H9 (cell line): ENCODE results near the gene LRCH1. TPM values are rescaled to one million over a fixed set of nuclear protein-coding genes. Genes with fewer than 3 reads are reported as not detected.

Source experiments
- DNase-seq: peaks from one replicate; pipeline ENCODE4 v3.0.0-alpha.2; 2017
- H2AFZ ChIP-seq: one replicate; pipeline ENCODE4 v1.6.1; 2013; ENCODE audit warnings: mild to moderate bottlenecking, low read length, control low read depth, moderate library complexity
- H2AK5ac ChIP-seq: 2 replicates; pipeline ENCODE4 v1.6.1; 2013; ENCODE audit warnings: low read length, control low read depth, mixed read lengths; ENCODE audit not compliant: insufficient read length
- H2BK120ac ChIP-seq: one replicate; pipeline ENCODE4 v1.6.1; 2013; ENCODE audit warnings: low read depth, mild to moderate bottlenecking, low read length, control low read depth, inconsistent platforms; ENCODE audit not compliant: poor library complexity, severe bottlenecking
- H2BK12ac ChIP-seq: 2 replicates; pipeline ENCODE4 v1.6.1; 2013; ENCODE audit warnings: low read length, control low read depth, mixed read lengths, low read depth; ENCODE audit not compliant: insufficient read length
- H2BK15ac ChIP-seq: 2 replicates; pipeline ENCODE4 v1.6.1; 2013; ENCODE audit warnings: low read depth, low read length, control low read depth
- H2BK20ac ChIP-seq: one replicate; pipeline ENCODE4 v1.6.1; 2013; ENCODE audit warnings: low read depth, mild to moderate bottlenecking, low read length, control low read depth, inconsistent platforms; ENCODE audit not compliant: poor library complexity, severe bottlenecking
- H2BK5ac ChIP-seq: 2 replicates; pipeline ENCODE4 v1.6.1; 2013; ENCODE audit warnings: low read length, control low read depth, mixed read lengths; ENCODE audit not compliant: insufficient read length
- H3K14ac ChIP-seq: 2 replicates; pipeline ENCODE4 v1.6.1; 2013; ENCODE audit warnings: low read length, control low read depth; ENCODE audit not compliant: insufficient read depth
- H3K18ac ChIP-seq: 2 replicates; pipeline ENCODE4 v1.6.1; 2013; ENCODE audit warnings: low read depth, mild to moderate bottlenecking, mixed read lengths, low read length, control low read depth; ENCODE audit not compliant: insufficient read length
- H3K23ac ChIP-seq: 2 replicates; pipeline ENCODE4 v1.6.1; 2013; ENCODE audit warnings: low read length, control low read depth, mixed read lengths, low read depth; ENCODE audit not compliant: insufficient read length
- H3K23me2 ChIP-seq: 2 replicates; pipeline ENCODE4 v1.6.1; 2013; ENCODE audit warnings: low read depth, mild to moderate bottlenecking, mixed read lengths, low read length, control low read depth; ENCODE audit not compliant: insufficient read length, poor library complexity, severe bottlenecking
- H3K27ac ChIP-seq: 2 replicates; pipeline ENCODE4 v1.5.1; 2013; ENCODE audit warnings: low read length, control low read depth, mixed read lengths, low read depth; ENCODE audit not compliant: insufficient read length
- H3K27me3 ChIP-seq: 2 replicates; pipeline ENCODE4 v1.6.1; 2013; ENCODE audit warnings: low read length, control low read depth, inconsistent platforms; ENCODE audit not compliant: insufficient read depth
- H3K4ac ChIP-seq: 2 replicates; pipeline ENCODE4 v1.6.1; 2013; ENCODE audit warnings: low read depth, mild to moderate bottlenecking, control low read depth, inconsistent platforms, low read length, moderate library complexity
- H3K4me1 ChIP-seq: 2 replicates; pipeline ENCODE4 v1.6.1; 2013; ENCODE audit warnings: low read length, control low read depth, inconsistent platforms; ENCODE audit not compliant: insufficient read depth
- H3K4me2 ChIP-seq: 2 replicates; pipeline ENCODE4 v1.6.1; 2013; ENCODE audit warnings: low read length, control low read depth, mixed read lengths; ENCODE audit not compliant: insufficient read length, insufficient read depth
- H3K56ac ChIP-seq: 2 replicates; pipeline ENCODE4 v1.6.1; 2013; ENCODE audit warnings: low read depth, mild to moderate bottlenecking, mixed read lengths, low read length, control low read depth; ENCODE audit not compliant: insufficient read length
- H3K79me1 ChIP-seq: 2 replicates; pipeline ENCODE4 v1.6.1; 2013; ENCODE audit warnings: low read depth, mild to moderate bottlenecking, moderate library complexity, low read length, control low read depth, inconsistent platforms; ENCODE audit not compliant: insufficient read depth, poor library complexity, severe bottlenecking
- H3K79me2 ChIP-seq: 2 replicates; pipeline ENCODE4 v1.6.1; 2013; ENCODE audit warnings: low read length, control low read depth, inconsistent platforms; ENCODE audit not compliant: insufficient read depth
- H3K9ac ChIP-seq: 2 replicates; pipeline ENCODE4 v1.6.1; 2013; ENCODE audit warnings: low read length, control low read depth, mixed read lengths; ENCODE audit not compliant: insufficient read length; ENCODE audit errors: extremely low read depth
- H3K9me3 ChIP-seq: one replicate; pipeline ENCODE4 v1.6.1; 2013; ENCODE audit warnings: low read depth, low read length, inconsistent platforms; ENCODE audit not compliant: control insufficient read depth
- H3T11ph ChIP-seq: one replicate; pipeline ENCODE4 v1.6.1; 2013; ENCODE audit warnings: mild to moderate bottlenecking, low read length, control low read depth, inconsistent platforms
- H4K20me1 ChIP-seq: one replicate; pipeline ENCODE4 v1.6.1; 2013; ENCODE audit not compliant: control insufficient read depth, insufficient read length, insufficient read depth
- H4K5ac ChIP-seq: 2 replicates; pipeline ENCODE4 v1.6.1; 2013; ENCODE audit warnings: low read depth, mild to moderate bottlenecking, mixed read lengths, low read length, control low read depth; ENCODE audit not compliant: insufficient read length
- H4K8ac ChIP-seq: replicated peaks from 2 replicates; pipeline ENCODE4 v1.6.1; 2013; ENCODE audit warnings: low read length, control low read depth, mixed read lengths, low read depth; ENCODE audit not compliant: insufficient read length
- H4K91ac ChIP-seq: 2 replicates; pipeline ENCODE4 v1.6.1; 2013; ENCODE audit warnings: low read depth, mild to moderate bottlenecking, moderate library complexity, mixed read lengths, low read length, control low read depth; ENCODE audit not compliant: insufficient read length
- H3K27ac Mint-ChIP-seq, 3 experiments: 2 replicates in 2 of 3; 3 replicates in 1 of 3; pipeline ENCODE4 v1.8.0; 2020 to 2021; ENCODE audit warnings: mixed read lengths in 3 of 3, mild to moderate bottlenecking in 1 of 3, moderate library complexity in 1 of 3
- H3K27me3 Mint-ChIP-seq: 2 replicates; pipeline ENCODE4 v1.8.0; 2021; ENCODE audit warnings: low read depth, mild to moderate bottlenecking, moderate library complexity, mixed read lengths
- H3K36me3 Mint-ChIP-seq, 3 experiments: 2 replicates in 2 of 3; 3 replicates in 1 of 3; pipeline ENCODE4 v1.8.0; 2020 to 2021; ENCODE audit warnings: low read depth in 3 of 3, mixed read lengths in 3 of 3; ENCODE audit not compliant: insufficient read depth in 1 of 3
- H3K4me1 Mint-ChIP-seq, 2 experiments: 2 replicates each; pipeline ENCODE4 v1.8.0; 2020; ENCODE audit warnings: mixed read lengths in 2 of 2
- H3K4me3 Mint-ChIP-seq, 2 experiments: 2 replicates in 1 of 2; 3 replicates in 1 of 2; pipeline ENCODE4 v1.8.0; 2020 to 2021; ENCODE audit warnings: mild to moderate bottlenecking in 2 of 2, mixed read lengths in 2 of 2, moderate library complexity in 1 of 2
- H3K9me3 Mint-ChIP-seq, 2 experiments: 2 replicates in 1 of 2; 3 replicates in 1 of 2; pipeline ENCODE4 v1.8.0; 2020; ENCODE audit warnings: mild to moderate bottlenecking in 2 of 2, mixed read lengths in 2 of 2, moderate library complexity in 1 of 2
- CTCF ChIP-seq: fragments of 200-600 bp; sonication (generic); conservative IDR thresholded peaks from 3 replicates; pipeline ENCODE4 v1.8.0; 2021; ENCODE audit warnings: antibody characterized with exemption, mild to moderate bottlenecking
- WGBS: extraction: QIAGEN DNeasy Blood & Tissue Kit; methylation state at CpG from one replicate; pipeline ENCODE4 v1.1.7; 2013; ENCODE audit warnings: missing lambda C conversion rate, low lambda C conversion rate, mixed read lengths; ENCODE audit not compliant: insufficient read length; ENCODE audit errors: extremely low coverage; 5-methylcytosine and 5-hydroxymethylcytosine counted together
- total RNA-seq: library from RNA; stranded (reverse); gene quantifications from 2 replicates; pipeline ENCODE4 v1.2.1, GENCODE V29; 2021

Gene LRCH1
- total RNA-seq, 1 experiment from 2014 or later, result 8.0 TPM

- Histone ChIP-seq H3K4me1 (no peaks in the 10 kb centered on the region), H4K5ac (no peak overlapping the region), H3K18ac (no peak overlapping the region), H2BK5ac (no peak overlapping the region), H3K23me2 (no peaks in the 10 kb centered on the region), H3K27me3 (no peaks in the 10 kb centered on the region; the same call in 1 of the 2 replicates), H3K14ac (no peak overlapping the region), H2BK20ac (no peak overlapping the region), H3K9me3 (no peaks in the 10 kb centered on the region), H4K8ac (no peak overlapping the region), H3K23ac (no peak overlapping the region), H2AK5ac (no peak overlapping the region), H2AFZ (no peak overlapping the region), H3K4me2 (no peak overlapping the region), H3K79me2 (no peaks in the 10 kb centered on the region), H3T11ph (no peak overlapping the region), H3K56ac (no peak overlapping the region), H4K91ac (no peak overlapping the region), H4K20me1 (no peaks in the 10 kb centered on the region), H3K9ac (no peak overlapping the region), H3K79me1 (no peaks in the 10 kb centered on the region), H2BK15ac (no peak overlapping the region), H3K27ac (no peak overlapping the region), H3K4ac (no peak overlapping the region), H2BK12ac (no peak overlapping the region), H2BK120ac (no peak overlapping the region)
- Mint-ChIP-seq H3K27ac (no peak overlapping the region), H3K4me3 (no peak overlapping the region), H3K27me3 (no peaks in the 10 kb centered on the region), H3K4me1 (no peaks in the 10 kb centered on the region), H3K9me3 (no peaks in the 10 kb centered on the region), H3K36me3 (peaks cover 12 to 28% (median 20%) of the 10 kb centered on the region in 3 experiments)
- WGBS, result no CpG with 5 or more reads among the region's 6 CpGs
- DNase-seq, result no peak
- TF ChIP-seq CTCF, result no peak
Observed at GRCh38 chr13:46731535-46731934, 178.6 kb downstream of the LRCH1 start.
